Keratinocyte (primary cell): ENCODE measurements around the gene AMBRA1. TPM values are rescaled to one million over a fixed set of nuclear protein-coding genes. Genes with fewer than 3 reads are reported as not detected.

Experiments
- DNase-seq: peaks from one replicate; pipeline ENCODE4 v3.0.0-alpha.2; 2011; ENCODE audit warnings: low read depth, missing footprints, low spot score
- FAIRE-seq: peaks from 2 replicates; lab custom pipeline; 2011; peaks lifted over from hg19 to GRCh38; lab: Jason Lieb, UNC
- H2AFZ ChIP-seq: 2 replicates; pipeline ENCODE4 v1.6.0; 2012; ENCODE audit warnings: low read length, control low read depth, inconsistent platforms; ENCODE audit not compliant: control insufficient read depth
- H3K27ac ChIP-seq: 2 replicates; pipeline ENCODE4 v1.5.1; 2011; ENCODE audit warnings: low read length; ENCODE audit not compliant: control insufficient read depth, insufficient read depth
- H3K27me3 ChIP-seq: 3 replicates; pipeline ENCODE4 v1.6.0; 2011; ENCODE audit warnings: low read length; ENCODE audit not compliant: control insufficient read depth, insufficient read depth; ENCODE audit errors: extremely low read depth
- H3K36me3 ChIP-seq, 2 experiments: 2 replicates in 1 of 2; 3 replicates in 1 of 2; pipeline ENCODE4 v1.5.1; 2011; ENCODE audit warnings: low read length in 2 of 2, mild to moderate bottlenecking in 1 of 2; ENCODE audit not compliant: control insufficient read depth in 2 of 2, insufficient read depth in 2 of 2; ENCODE audit errors: extremely low read depth in 1 of 2
- H3K4me1 ChIP-seq: 3 replicates; pipeline ENCODE4 v1.5.1; 2011; ENCODE audit warnings: low read length; ENCODE audit not compliant: control insufficient read depth, insufficient read depth; ENCODE audit errors: extremely low read depth
- H3K4me2 ChIP-seq: 3 replicates; pipeline ENCODE4 v1.6.0; 2011; ENCODE audit warnings: low read depth, low read length; ENCODE audit not compliant: control insufficient read depth, insufficient read depth; ENCODE audit errors: extremely low read depth
- H3K4me3 ChIP-seq, 3 experiments: fragments of 200-600 bp in 1 of 3; sonication (generic) in 1 of 3; 2 replicates in 2 of 3; 3 replicates in 1 of 3; pipeline ENCODE4 v1.5.1; 2011 to 2016; ENCODE audit warnings: low read length in 3 of 3, mild to moderate bottlenecking in 3 of 3, control low read depth in 2 of 3, inconsistent platforms in 1 of 3, low read depth in 1 of 3, mixed read lengths in 1 of 3, mixed run types in 1 of 3, moderate library complexity in 1 of 3; ENCODE audit not compliant: control insufficient read depth in 2 of 3, insufficient read depth in 2 of 3; ENCODE audit errors: extremely low read depth in 1 of 3
- H3K79me2 ChIP-seq: 2 replicates; pipeline ENCODE4 v1.6.0; 2012; ENCODE audit warnings: low read length; ENCODE audit not compliant: control insufficient read depth, insufficient read depth
- H3K9ac ChIP-seq: 3 replicates; pipeline ENCODE4 v1.6.0; 2011; ENCODE audit warnings: low read length; ENCODE audit not compliant: control insufficient read depth, insufficient read depth; ENCODE audit errors: extremely low read depth
- H3K9me1 ChIP-seq: 3 replicates; pipeline ENCODE4 v1.6.0; 2011; ENCODE audit warnings: low read length; ENCODE audit not compliant: control insufficient read depth, insufficient read depth; ENCODE audit errors: extremely low read depth
- H3K9me3 ChIP-seq: 2 replicates; pipeline ENCODE4 v1.5.1; 2012; ENCODE audit warnings: low read depth, low read length; ENCODE audit not compliant: control insufficient read depth
- H4K20me1 ChIP-seq: 3 replicates; pipeline ENCODE4 v1.6.0; 2011; ENCODE audit warnings: low read length; ENCODE audit not compliant: control insufficient read depth, insufficient read depth; ENCODE audit errors: extremely low read depth
- CTCF ChIP-seq, 3 experiments: IDR thresholded peaks in 1 of 3; conservative IDR thresholded peaks in 1 of 3; optimal IDR thresholded peaks in 1 of 3; 2 replicates in 2 of 3; 3 replicates in 1 of 3; pipeline versions ENCODE3 to v1.5.1; 2011; ENCODE audit warnings: low read length in 3 of 3, mild to moderate bottlenecking in 3 of 3, moderate library complexity in 2 of 3, control low read depth in 1 of 3, inconsistent platforms in 1 of 3; ENCODE audit not compliant: insufficient read depth in 2 of 3; ENCODE audit errors: extremely low read depth in 1 of 3
- EZH2 ChIP-seq: IDR thresholded peaks from one replicate; pipeline ENCODE4 v1.6.1; 2012; ENCODE audit warnings: inconsistent platforms, mild to moderate bottlenecking, low read length, moderate library complexity
- dilution Hi-C: fragments of 300-500 bp; cut with MboI; formaldehyde crosslinking; loops from one replicate; pipeline ENCODE4 v1.7.0; 2020; ENCODE audit warnings: low sequenced_read_pairs; ENCODE audit not compliant: extremely low pct_ligation_motif_present
- polyA plus RNA-seq, 5 experiments: library from polyadenylated mRNA; depleted of rRNA in 3 of 5; stranded (reverse) in 3 of 5; stranded (forward) in 1 of 5; unstranded in 1 of 5; fragments of >200 nt; gene quantifications; 1 replicate in 1 of 5; 2 replicates in 3 of 5; 3 replicates in 1 of 5; pipeline versions ENCODE4 v1.2.1 to v1.2.3, GENCODE V29; 2011 to 2012; ENCODE audit warnings: missing spikeins in 2 of 5, low read depth in 1 of 5, low replicate concordance in 1 of 5

The AMBRA1 gene
- polyA plus RNA-seq, 1 donor (not counting 4 experiments of a cell fraction or from before 2014, with no cell fraction given): 10.5 TPM

- no peak overlapping the region for H3K4me2 ChIP-seq
- H3K9me3 ChIP-seq: no peaks in the 10 kb centered on the region
- H4K20me1 ChIP-seq: peaks cover 6% of the 10 kb centered on the region
- H3K4me3 ChIP-seq: no peak overlapping the region
- FAIRE-seq (no peak), DNase-seq (no peak)
- H3K9ac ChIP-seq: no peak overlapping the region
- no peak overlapping the region for H3K27ac ChIP-seq
- H3K36me3 ChIP-seq: peaks cover 8 to 24% of the 10 kb centered on the region in 2 experiments
- H2AFZ ChIP-seq: no peak overlapping the region
- H3K27me3 ChIP-seq: peaks cover 10% of the 10 kb centered on the region
- dilution Hi-C loops: no loop called here
- no peaks in the 10 kb centered on the region for H3K4me1 ChIP-seq
- TF ChIP-seq EZH2 (no peak), CTCF (optimal IDR thresholded peaks at IDR 0.05 in 1 of 3, IDR thresholded peaks at IDR 0.05 in 1 of 3, conservative IDR thresholded peaks at IDR 0.05 in 1 of 3; ENCODE audit: extremely low read depth in 1 of 3, insufficient read depth in 2 of 3, low read length in 3 of 3) (no peak)
- H3K9me1 ChIP-seq: no peaks in the 10 kb centered on the region
- H3K79me2 ChIP-seq: no peaks in the 10 kb centered on the region
These were observed 196.3 kb downstream of the AMBRA1 start for GRCh38 chr11:46397526-46397925.

- TF ChIP-seq EZH2: no peak
- no peak for TF ChIP-seq CTCF (optimal IDR thresholded peaks at IDR 0.05 in 1 of 3, IDR thresholded peaks at IDR 0.05 in 1 of 3, conservative IDR thresholded peaks at IDR 0.05 in 1 of 3; ENCODE audit: extremely low read depth in 1 of 3, insufficient read depth in 2 of 3, low read length in 3 of 3)
- Histone ChIP-seq H4K20me1 (peaks cover 8% of the 10 kb centered on the region), H2AFZ (no peak overlapping the region), H3K9ac (no peak overlapping the region), H3K4me1 (peaks cover 13% of the 10 kb centered on the region), H3K27me3 (peaks cover 46% of the 10 kb centered on the region), H3K9me1 (no peaks in the 10 kb centered on the region), H3K36me3 (peaks cover 7 to 18% of the 10 kb centered on the region in 2 experiments), H3K79me2 (no peaks in the 10 kb centered on the region), H3K27ac (no peak overlapping the region), H3K4me3 (no peak overlapping the region), H3K9me3 (no peaks in the 10 kb centered on the region), H3K4me2 (no peak overlapping the region)
- no peak for DNase-seq
- no peak for FAIRE-seq
- dilution Hi-C loops: no loop called here
These were observed 200.1 kb downstream of the AMBRA1 start for GRCh38 chr11:46393759-46394158.
